ENCODE results near the gene FOCAD.
"Not testable (repeated sequence)": the region's sequence is repeated elsewhere in the genome, so short reads cannot be mapped to it uniquely, and the experiment has no call there.

FOCAD gene

DNA sequence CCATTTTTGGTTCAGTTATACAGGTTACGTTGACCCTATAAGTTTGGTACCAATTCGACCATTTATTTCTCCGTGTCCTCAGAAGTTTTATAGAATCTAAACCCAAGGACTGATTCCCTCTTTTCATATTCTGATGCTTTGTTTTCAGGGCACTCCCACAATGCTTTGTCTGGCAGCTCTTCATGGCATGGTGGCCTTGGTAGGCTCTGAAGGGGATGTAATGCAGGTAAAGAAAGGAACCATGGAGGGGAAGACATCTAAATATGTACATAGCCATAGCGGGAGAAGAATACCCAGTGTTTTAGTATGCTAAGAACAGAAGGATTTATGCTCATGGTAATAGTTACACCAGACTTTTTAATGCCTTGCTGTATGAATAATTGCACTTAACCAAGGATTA, 264.6 kb downstream of the FOCAD start:
- Histone ChIP-seq H3K4me2 (ENCODE audit: low read length) (no peak overlapping the region), H3K9ac (ENCODE audit: low read length) (no peak overlapping the region), H4K8ac (ENCODE audit: low read depth, low read length) (no peak overlapping the region), H4K5ac (ENCODE audit: low read length) (no peak overlapping the region), H3K79me2 (ENCODE audit: control insufficient read depth, insufficient read depth, low read length) (no peaks in the 10 kb centered on the region), H3K79me1 (ENCODE audit: low read length) (no peaks in the 10 kb centered on the region), H2BK120ac (ENCODE audit: low read depth, low read length) (no peak overlapping the region), H3K18ac (ENCODE audit: low read length) (no peak overlapping the region), H2BK15ac (replicated peaks; ENCODE audit: low read depth) (no peak overlapping the region), H3K36me3 (ENCODE audit: control insufficient read depth, insufficient read depth, low read length) (peaks cover 2% of the 10 kb centered on the region), H3K4ac (ENCODE audit: low read depth, low read length) (no peak overlapping the region), H3K27ac (ENCODE audit: low read depth, low read length) (no peak overlapping the region), H3K27me3 (ENCODE audit: insufficient read depth, low read length, poor library complexity) (no peaks in the 10 kb centered on the region), H3K23ac (ENCODE audit: low read length) (no peak overlapping the region), H3K4me1 (ENCODE audit: control insufficient read depth, low read depth, low read length) (no peaks in the 10 kb centered on the region), H2BK5ac (ENCODE audit: low read length) (no peak overlapping the region), H2AK5ac (ENCODE audit: low read length) (no peak overlapping the region), H3K56ac (ENCODE audit: low read length) (no peak overlapping the region), H3K4me3 (ENCODE audit: low read length) (no peak overlapping the region)
- no peak for DNase-seq
- WGBS (ENCODE audit: extremely low coverage, insufficient coverage, low lambda C conversion rate), result no CpG with 5 or more reads among the region's 4 CpGs

DNA sequence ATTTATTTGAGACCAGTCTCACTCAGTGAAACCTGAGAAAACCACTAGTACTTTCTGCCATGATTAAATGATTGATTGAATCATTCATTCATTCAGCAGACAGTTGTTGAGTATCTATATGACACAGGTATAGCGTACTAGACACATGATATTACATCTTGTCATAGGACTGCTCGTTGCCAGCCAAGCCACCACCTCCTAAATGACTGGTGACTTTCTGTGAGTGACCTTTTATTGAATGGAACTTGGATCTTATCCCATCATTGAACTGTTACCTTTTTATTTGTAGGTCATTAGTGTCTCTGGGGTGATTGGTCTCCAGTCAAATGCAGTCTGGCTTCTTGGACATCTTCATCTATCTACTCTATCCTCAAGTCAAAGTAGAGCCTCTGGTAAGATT, 266.6 kb downstream of the FOCAD start:
- peaks cover 2% of the 10 kb centered on the region for H3K36me3 ChIP-seq (ENCODE audit: control insufficient read depth, insufficient read depth, low read length)
- no peak overlapping the region for H4K8ac ChIP-seq (ENCODE audit: low read depth, low read length)
- no peak overlapping the region for H3K56ac ChIP-seq (ENCODE audit: low read length)
- no peaks in the 10 kb centered on the region for H3K79me1 ChIP-seq (ENCODE audit: low read length)
- WGBS (ENCODE audit: extremely low coverage, insufficient coverage, low lambda C conversion rate), result no CpG with 5 or more reads among the region's 2 CpGs
- H2BK5ac ChIP-seq (ENCODE audit: low read length), result no peak overlapping the region
- no peaks in the 10 kb centered on the region for H3K4me1 ChIP-seq (ENCODE audit: control insufficient read depth, low read depth, low read length)
- no peak overlapping the region for H3K18ac ChIP-seq (ENCODE audit: low read length)
- no peaks in the 10 kb centered on the region for H3K79me2 ChIP-seq (ENCODE audit: control insufficient read depth, insufficient read depth, low read length)
- no peak overlapping the region for H3K4me2 ChIP-seq (ENCODE audit: low read length)
- H2BK120ac ChIP-seq (ENCODE audit: low read depth, low read length), result no peak overlapping the region
- H3K27ac ChIP-seq (ENCODE audit: low read depth, low read length), result no peak overlapping the region
- DNase-seq, result no peak
- H3K4me3 ChIP-seq (ENCODE audit: low read length), result no peak overlapping the region
- no peak overlapping the region for H3K23ac ChIP-seq (ENCODE audit: low read length)
- H2AK5ac ChIP-seq (ENCODE audit: low read length), result no peak overlapping the region
- no peak overlapping the region for H3K4ac ChIP-seq (ENCODE audit: low read depth, low read length)
- H2BK15ac ChIP-seq (replicated peaks; ENCODE audit: low read depth), result no peak overlapping the region
- no peak overlapping the region for H3K9ac ChIP-seq (ENCODE audit: low read length)
- H3K27me3 ChIP-seq (ENCODE audit: insufficient read depth, low read length, poor library complexity), result no peaks in the 10 kb centered on the region
- no peak overlapping the region for H4K5ac ChIP-seq (ENCODE audit: low read length)

DNA sequence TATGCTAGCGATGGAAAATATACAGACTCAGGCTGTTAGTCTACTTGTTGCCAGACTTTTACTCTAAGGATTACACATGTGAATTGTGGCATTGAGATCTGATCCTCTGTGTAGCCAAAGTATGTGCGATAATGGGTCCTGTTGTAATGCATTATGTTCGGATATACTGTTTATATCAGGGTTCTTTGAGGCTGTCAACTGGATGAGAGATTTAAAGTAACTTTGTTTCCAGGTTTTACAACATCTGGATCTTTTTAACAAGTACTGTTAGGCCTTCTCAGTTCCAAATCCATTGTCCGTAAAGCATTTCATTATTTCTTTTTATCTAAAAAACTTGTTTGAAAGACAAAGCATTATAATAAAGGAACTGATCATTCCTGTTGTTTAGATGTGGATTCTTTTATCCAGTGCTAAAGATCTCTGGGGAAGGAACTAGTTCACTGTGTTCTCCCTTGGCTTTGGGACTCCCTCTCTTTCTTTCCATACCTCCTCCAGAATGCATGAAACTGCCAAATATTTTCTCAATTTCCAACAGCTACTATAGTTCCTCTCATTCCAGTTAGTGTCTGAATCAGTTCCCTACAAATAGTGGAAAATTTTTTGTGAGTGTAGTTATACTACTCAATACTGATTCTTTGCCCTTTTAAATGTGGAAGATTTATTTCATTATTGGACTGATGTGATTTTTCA, 278.6 kb downstream of the FOCAD start:
- no peaks in the 10 kb centered on the region for H3K79me1 ChIP-seq (ENCODE audit: low read length)
- H3K4me3 ChIP-seq (ENCODE audit: low read length), result no peak overlapping the region
- WGBS (ENCODE audit: extremely low coverage, insufficient coverage, low lambda C conversion rate), result no CpG with 5 or more reads among the region's 4 CpGs
- no peak overlapping the region for H3K56ac ChIP-seq (ENCODE audit: low read length)
- no peak overlapping the region for H2BK15ac ChIP-seq (replicated peaks; ENCODE audit: low read depth)
- H3K4ac ChIP-seq (ENCODE audit: low read depth, low read length), result no peak overlapping the region
- H4K8ac ChIP-seq (ENCODE audit: low read depth, low read length), result no peak overlapping the region
- no peak overlapping the region for H2AK5ac ChIP-seq (ENCODE audit: low read length)
- H3K79me2 ChIP-seq (ENCODE audit: control insufficient read depth, insufficient read depth, low read length), result no peaks in the 10 kb centered on the region
- no peaks in the 10 kb centered on the region for H3K36me3 ChIP-seq (ENCODE audit: control insufficient read depth, insufficient read depth, low read length)
- H4K5ac ChIP-seq (ENCODE audit: low read length), result no peak overlapping the region
- H3K18ac ChIP-seq (ENCODE audit: low read length), result no peak overlapping the region
- H3K27me3 ChIP-seq (ENCODE audit: insufficient read depth, low read length, poor library complexity), result no peaks in the 10 kb centered on the region
- H3K4me1 ChIP-seq (ENCODE audit: control insufficient read depth, low read depth, low read length), result no peaks in the 10 kb centered on the region
- no peak for DNase-seq
- no peak overlapping the region for H3K9ac ChIP-seq (ENCODE audit: low read length)
- no peak overlapping the region for H3K27ac ChIP-seq (ENCODE audit: low read depth, low read length)
- H2BK5ac ChIP-seq (ENCODE audit: low read length), result no peak overlapping the region
- H2BK120ac ChIP-seq (ENCODE audit: low read depth, low read length), result no peak overlapping the region
- H3K23ac ChIP-seq (ENCODE audit: low read length), result no peak overlapping the region
- no peak overlapping the region for H3K4me2 ChIP-seq (ENCODE audit: low read length)

DNA sequence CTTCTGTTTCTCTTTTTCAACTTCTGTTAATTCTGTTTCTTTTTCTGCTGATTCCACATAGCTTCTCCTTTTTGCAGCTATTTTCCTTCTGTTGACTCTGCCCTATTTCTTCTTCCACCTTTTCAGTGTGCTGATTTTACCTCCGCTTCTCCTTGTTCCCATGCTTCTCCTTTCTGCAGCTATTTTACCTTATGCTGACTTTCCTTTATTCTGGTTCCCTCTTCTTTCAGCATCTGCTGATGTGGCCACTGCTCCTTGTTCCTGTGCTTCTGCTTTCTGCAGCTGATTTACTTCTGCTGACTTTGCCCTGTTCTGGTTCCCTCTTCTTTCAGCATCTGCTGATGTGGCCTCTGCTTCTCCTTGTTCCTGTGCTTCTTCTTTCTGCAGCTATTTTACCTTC, 288.6 kb downstream of the FOCAD start:
- WGBS (ENCODE audit: extremely low coverage, insufficient coverage, low lambda C conversion rate), result no CpG with 5 or more reads among the region's 1 CpG
- H2BK5ac ChIP-seq (ENCODE audit: low read length), result no peak overlapping the region
- H3K36me3 ChIP-seq (ENCODE audit: control insufficient read depth, insufficient read depth, low read length), result no peaks in the 10 kb centered on the region
- no peak overlapping the region for H4K8ac ChIP-seq (ENCODE audit: low read depth, low read length)
- H3K9ac ChIP-seq (ENCODE audit: low read length), result no peak overlapping the region
- no peak overlapping the region for H3K27ac ChIP-seq (ENCODE audit: low read depth, low read length)
- no peak overlapping the region for H3K4me3 ChIP-seq (ENCODE audit: low read length)
- no peak overlapping the region for H3K18ac ChIP-seq (ENCODE audit: low read length)
- H3K79me2 ChIP-seq (ENCODE audit: control insufficient read depth, insufficient read depth, low read length), result no peaks in the 10 kb centered on the region
- H2BK15ac ChIP-seq (replicated peaks; ENCODE audit: low read depth), result no peak overlapping the region
- no peaks in the 10 kb centered on the region for H3K79me1 ChIP-seq (ENCODE audit: low read length)
- no peak overlapping the region for H3K56ac ChIP-seq (ENCODE audit: low read length)
- no peak overlapping the region for H4K5ac ChIP-seq (ENCODE audit: low read length)
- no peak overlapping the region for H3K4me2 ChIP-seq (ENCODE audit: low read length)
- no peak overlapping the region for H2BK120ac ChIP-seq (ENCODE audit: low read depth, low read length)
- no peak for DNase-seq
- H3K27me3 ChIP-seq (ENCODE audit: insufficient read depth, low read length, poor library complexity), result no peaks in the 10 kb centered on the region
- H3K4ac ChIP-seq (ENCODE audit: low read depth, low read length), result no peak overlapping the region
- no peak overlapping the region for H3K23ac ChIP-seq (ENCODE audit: low read length)
- H3K4me1 ChIP-seq (ENCODE audit: control insufficient read depth, low read depth, low read length), result no peaks in the 10 kb centered on the region
- no peak overlapping the region for H2AK5ac ChIP-seq (ENCODE audit: low read length)

DNA sequence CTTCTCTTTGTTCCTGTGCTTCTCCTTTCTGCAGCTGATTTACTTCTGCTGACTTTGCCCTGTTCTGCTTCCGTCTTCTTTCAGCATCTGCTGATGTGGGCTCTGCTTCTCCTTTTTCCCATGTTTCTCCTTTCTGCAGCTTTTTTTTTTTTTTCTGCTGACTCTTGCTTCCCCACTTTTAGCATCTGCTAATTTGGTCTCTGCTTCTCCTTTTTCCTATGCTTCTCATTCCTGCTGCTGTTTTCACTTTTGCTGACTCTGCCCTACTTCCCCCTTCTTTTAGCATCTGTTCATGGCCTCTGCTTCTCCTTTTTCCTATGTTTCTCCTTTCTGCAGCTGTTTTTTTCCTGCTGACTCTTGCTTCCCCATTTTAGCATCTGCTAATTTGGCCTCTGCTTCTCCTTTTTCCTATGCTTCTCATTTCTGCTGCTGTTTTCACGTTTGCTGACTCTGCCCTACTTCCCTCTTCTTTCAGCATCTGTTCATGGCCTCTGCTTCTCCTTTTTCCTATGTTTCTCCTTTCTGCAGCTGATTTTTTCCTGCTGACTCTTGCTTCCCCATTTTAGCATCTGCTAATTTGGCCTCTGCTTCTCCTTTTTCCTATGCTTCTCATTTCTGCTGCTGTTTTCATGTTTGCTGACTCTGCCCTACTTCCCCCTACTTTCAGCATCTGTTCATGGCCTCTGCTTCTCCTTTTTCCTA, 289.3 kb downstream of the FOCAD start:
- not testable (repeated sequence) for H3K4me3 ChIP-seq (ENCODE audit: low read length); H4K5ac ChIP-seq (ENCODE audit: low read length); DNase-seq; H3K56ac ChIP-seq (ENCODE audit: low read length); H2BK15ac ChIP-seq (replicated peaks; ENCODE audit: low read depth); H3K4me1 ChIP-seq (ENCODE audit: control insufficient read depth, low read depth, low read length); H3K4me2 ChIP-seq (ENCODE audit: low read length); H3K27me3 ChIP-seq (ENCODE audit: insufficient read depth, low read length, poor library complexity); H2BK5ac ChIP-seq (ENCODE audit: low read length); H3K23ac ChIP-seq (ENCODE audit: low read length); H3K79me1 ChIP-seq (ENCODE audit: low read length); H4K8ac ChIP-seq (ENCODE audit: low read depth, low read length); H3K36me3 ChIP-seq (ENCODE audit: control insufficient read depth, insufficient read depth, low read length); H3K27ac ChIP-seq (ENCODE audit: low read depth, low read length); H2BK120ac ChIP-seq (ENCODE audit: low read depth, low read length); H3K79me2 ChIP-seq (ENCODE audit: control insufficient read depth, insufficient read depth, low read length); H3K18ac ChIP-seq (ENCODE audit: low read length); H2AK5ac ChIP-seq (ENCODE audit: low read length); H3K9ac ChIP-seq (ENCODE audit: low read length); H3K4ac ChIP-seq (ENCODE audit: low read depth, low read length)
- no CpG with 5 or more reads among the region's 2 CpGs for WGBS (ENCODE audit: extremely low coverage, insufficient coverage, low lambda C conversion rate)
